Erythroblast (primary cell): ENCODE results near the gene ADK.

ENCODE experiments used
- GATA1 ChIP-seq: IDR thresholded peaks from 2 replicates; pipeline ENCODE4 v1.6.1; 2011; ENCODE audit warnings: low read depth, mild to moderate bottlenecking, control low read depth, low read length, moderate library complexity
- POLR2A ChIP-seq: IDR thresholded peaks from 2 replicates; pipeline ENCODE4 v1.6.1; 2011; ENCODE audit warnings: mild to moderate bottlenecking, low read length

DNA sequence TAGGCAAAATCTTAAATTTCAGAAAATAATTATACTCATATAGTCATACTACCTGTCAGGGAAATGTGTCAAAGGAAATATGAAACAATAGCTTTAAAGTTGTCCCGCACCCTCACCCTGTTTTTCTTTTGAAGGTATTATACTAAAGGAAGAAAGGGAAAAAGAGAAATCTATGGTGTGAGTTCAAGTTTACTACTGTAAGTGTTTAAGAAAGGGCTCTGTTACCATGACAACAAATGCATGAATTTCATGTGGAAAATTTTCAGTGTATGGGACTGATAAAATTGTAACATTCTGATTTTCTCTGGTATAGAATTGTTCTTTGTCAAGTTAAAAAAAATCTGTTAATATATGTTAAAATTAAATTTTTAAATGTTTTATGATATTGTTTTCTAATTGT lies 229.8 kb downstream of the ADK start:
- no peak for TF ChIP-seq POLR2A
- no peak for TF ChIP-seq GATA1
